ENCODE results near the gene GPR31. TPM values are rescaled to one million over a fixed set of nuclear protein-coding genes. Genes with fewer than 3 reads are reported as not detected.

GPR31 gene
- total RNA-seq, 1 experiment from 2014 or later: not detected

DNA sequence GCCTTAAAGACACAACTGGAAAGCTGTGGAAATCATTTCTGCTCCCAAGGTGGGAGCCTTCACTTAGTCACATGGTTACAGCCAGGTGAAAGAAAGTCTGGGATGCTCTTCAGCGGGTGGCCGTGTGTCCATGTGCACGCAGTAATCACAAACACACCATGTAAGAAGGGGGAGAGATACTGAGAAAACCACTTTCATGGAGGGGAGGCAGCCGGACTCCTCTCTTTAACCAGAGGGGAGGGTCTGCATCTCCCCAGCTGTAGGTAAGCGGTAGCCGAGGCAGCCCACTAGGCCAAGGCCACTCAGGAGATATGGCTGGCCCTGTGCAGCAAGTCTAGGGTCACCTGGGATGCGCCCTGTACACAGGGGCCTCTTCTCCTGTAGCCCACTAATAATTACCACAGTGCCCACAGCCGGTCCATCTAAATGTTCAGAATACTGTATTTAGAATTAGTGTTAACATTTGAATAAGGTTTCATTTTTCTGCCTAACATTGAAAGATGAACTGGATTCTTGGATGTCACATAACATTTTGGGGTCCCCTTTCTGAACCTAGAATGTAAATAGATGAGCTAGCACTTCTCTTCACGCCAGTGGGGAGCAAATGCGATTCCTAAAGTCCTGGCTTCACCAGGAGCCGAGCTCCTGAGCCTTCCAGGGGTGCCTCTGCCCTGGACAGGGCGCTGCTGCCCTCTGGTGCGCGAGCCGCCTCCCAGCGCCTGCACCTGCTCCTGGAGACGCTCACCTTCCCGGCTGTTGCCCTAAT lies 15.9 kb downstream of the GPR31 start:
- Histone ChIP-seq H3K4me2 (no peak overlapping the region), H3K27ac (no peak overlapping the region), H3K9me2 (ENCODE audit: insufficient read depth) (no peaks in the 10 kb centered on the region), H3K27me3 (ENCODE audit: insufficient read depth, low read depth) (peaks cover 88% of the 10 kb centered on the region), H3K4me3 (no peak overlapping the region), H2AFZ (no peak overlapping the region), H4K20me1 (ENCODE audit: insufficient read depth) (no peaks in the 10 kb centered on the region), H3K4me1 (replicated peaks; ENCODE audit: insufficient read depth) (no peaks in the 10 kb centered on the region), H3F3A (ENCODE audit: insufficient read depth, low read depth) (no peaks in the 10 kb centered on the region), H3K9me3 (ENCODE audit: insufficient read depth, low read depth) (no peaks in the 10 kb centered on the region; the same call in 1 of the 2 replicates), H3K79me2 (ENCODE audit: low read depth) (no peaks in the 10 kb centered on the region), H3K36me3 (ENCODE audit: low read depth) (no peaks in the 10 kb centered on the region)
- CTCF ChIA-PET: interaction anchor here (0.5 kb wide), 1 partner anchor 223 kb away, joined by 3 read pairs; no protein-coding TSS in a partner anchor
- POLR2A ChIA-PET (ENCODE audit: unreplicated experiment): no interaction called here
- TF ChIP-seq EZH2 (IDR thresholded peaks at IDR 0.05; ENCODE audit: low read depth): no peak
- TF ChIP-seq, protein P1, sequence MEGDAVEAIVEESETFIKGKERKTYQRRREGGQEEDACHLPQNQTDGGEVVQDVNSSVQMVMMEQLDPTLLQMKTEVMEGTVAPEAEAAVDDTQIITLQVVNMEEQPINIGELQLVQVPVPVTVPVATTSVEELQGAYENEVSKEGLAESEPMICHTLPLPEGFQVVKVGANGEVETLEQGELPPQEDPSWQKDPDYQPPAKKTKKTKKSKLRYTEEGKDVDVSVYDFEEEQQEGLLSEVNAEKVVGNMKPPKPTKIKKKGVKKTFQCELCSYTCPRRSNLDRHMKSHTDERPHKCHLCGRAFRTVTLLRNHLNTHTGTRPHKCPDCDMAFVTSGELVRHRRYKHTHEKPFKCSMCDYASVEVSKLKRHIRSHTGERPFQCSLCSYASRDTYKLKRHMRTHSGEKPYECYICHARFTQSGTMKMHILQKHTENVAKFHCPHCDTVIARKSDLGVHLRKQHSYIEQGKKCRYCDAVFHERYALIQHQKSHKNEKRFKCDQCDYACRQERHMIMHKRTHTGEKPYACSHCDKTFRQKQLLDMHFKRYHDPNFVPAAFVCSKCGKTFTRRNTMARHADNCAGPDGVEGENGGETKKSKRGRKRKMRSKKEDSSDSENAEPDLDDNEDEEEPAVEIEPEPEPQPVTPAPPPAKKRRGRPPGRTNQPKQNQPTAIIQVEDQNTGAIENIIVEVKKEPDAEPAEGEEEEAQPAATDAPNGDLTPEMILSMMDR (conservative IDR thresholded peaks at IDR 0.05): peak; percentile 70
- DNase-seq: peak in 1 of 2 experiments; percentile 22
- intact Hi-C loops (cut with micrococcal nuclease; ENCODE audit: unreplicated experiment): loop anchor here (2.0 kb wide), 1 partner anchor 367 kb away; no protein-coding TSS in a partner anchor
- BruUV-seq (replicated peaks): no TSS peak

DNA sequence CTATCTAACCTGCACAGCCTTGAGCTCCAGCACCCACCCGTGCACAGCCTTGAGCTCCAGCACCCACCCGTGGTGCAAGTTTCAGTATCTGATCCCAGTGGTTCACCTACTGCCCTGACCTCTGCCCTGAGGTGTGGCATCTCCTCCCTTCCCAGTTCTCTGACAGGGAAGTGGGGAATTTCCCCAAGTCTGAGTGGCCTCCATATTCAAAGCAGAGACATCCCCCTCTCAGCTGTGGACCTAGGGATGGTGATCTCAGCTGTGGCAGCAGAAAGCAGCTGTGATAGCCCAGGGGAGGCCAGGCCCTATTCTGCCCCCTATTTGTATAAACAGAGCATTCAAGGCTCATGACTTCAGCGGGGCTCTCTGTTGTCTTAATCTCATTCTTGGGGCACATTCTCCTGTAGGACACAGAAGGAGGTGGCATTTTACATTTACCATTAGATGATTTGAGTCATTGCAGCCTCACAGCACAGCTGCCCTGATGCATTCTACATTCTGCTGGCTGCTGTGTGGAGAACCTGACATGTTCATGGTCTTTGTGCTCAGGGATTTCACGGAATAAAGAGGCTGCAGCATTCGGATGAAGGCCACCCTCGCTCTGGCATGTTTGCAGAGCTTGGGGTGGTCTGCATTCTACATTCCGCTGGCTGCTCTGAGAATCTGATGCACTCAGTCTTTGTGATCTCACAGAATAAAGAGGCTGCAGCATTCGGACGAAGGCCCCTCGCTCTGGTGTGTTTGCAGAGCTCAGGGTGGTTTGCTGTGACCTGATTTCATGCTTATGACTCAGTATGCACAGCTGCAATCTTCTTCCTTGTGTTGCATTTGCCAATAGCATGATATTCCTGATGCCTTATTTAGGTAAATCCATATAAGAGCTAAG lies 16.9 kb downstream of the GPR31 start:
- no peak for DNase-seq
- H3K4me3 ChIP-seq: no peak overlapping the region
- no peak for TF ChIP-seq EZH2 (IDR thresholded peaks at IDR 0.05; ENCODE audit: low read depth)
- TF ChIP-seq, protein P1 (conservative IDR thresholded peaks at IDR 0.05): no peak
- H3K36me3 ChIP-seq (ENCODE audit: low read depth): no peaks in the 10 kb centered on the region
- ChIA-PET POLR2A (ENCODE audit: unreplicated experiment) (no interaction called here), CTCF (interaction anchor here (0.6 kb wide), 1 partner anchor 143 kb away, joined by 3 read pairs; no protein-coding TSS in a partner anchor)
- H3K27ac ChIP-seq: no peak overlapping the region
- H3F3A ChIP-seq (ENCODE audit: insufficient read depth, low read depth): no peaks in the 10 kb centered on the region
- H3K9me3 ChIP-seq (ENCODE audit: insufficient read depth, low read depth): no peaks in the 10 kb centered on the region; the same call in 1 of the 2 replicates
- no TSS peak for BruUV-seq (replicated peaks)
- H3K4me1 ChIP-seq (replicated peaks; ENCODE audit: insufficient read depth): no peaks in the 10 kb centered on the region
- H4K20me1 ChIP-seq (ENCODE audit: insufficient read depth): no peaks in the 10 kb centered on the region
- no peak overlapping the region for H3K4me2 ChIP-seq
- H3K79me2 ChIP-seq (ENCODE audit: low read depth): no peaks in the 10 kb centered on the region
- no peak overlapping the region for H2AFZ ChIP-seq
- peaks cover 88% of the 10 kb centered on the region for H3K27me3 ChIP-seq (ENCODE audit: insufficient read depth, low read depth)
- intact Hi-C loops (cut with micrococcal nuclease; ENCODE audit: unreplicated experiment): no loop called here
- no peaks in the 10 kb centered on the region for H3K9me2 ChIP-seq (ENCODE audit: insufficient read depth)

DNA sequence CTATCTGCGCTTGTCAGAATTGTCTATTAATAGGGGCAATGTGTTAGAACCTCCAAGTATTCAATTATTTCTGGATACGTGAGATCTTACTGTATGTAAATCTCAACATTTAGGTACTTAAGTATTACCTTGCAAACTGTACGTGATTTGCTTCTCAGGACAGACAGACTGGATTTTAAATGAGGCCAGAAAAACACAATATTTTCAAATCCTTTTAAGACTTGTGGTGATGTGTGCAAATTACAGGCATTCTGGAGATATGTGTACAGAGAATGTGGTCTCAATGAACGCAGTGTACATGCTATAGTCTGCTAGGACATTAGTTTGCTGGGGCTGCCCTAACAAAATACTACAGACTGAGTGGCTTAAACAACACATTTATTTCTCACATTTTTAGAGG lies 18.0 kb downstream of the GPR31 start:
- ChIA-PET CTCF (no interaction called here), POLR2A (ENCODE audit: unreplicated experiment) (interaction anchor here (0.6 kb wide), 1 partner anchor 197 kb away, joined by 4 read pairs; no protein-coding TSS in a partner anchor)
- H3K27me3 ChIP-seq (ENCODE audit: insufficient read depth, low read depth): peaks cover 89% of the 10 kb centered on the region
- no peak overlapping the region for H3K4me3 ChIP-seq
- TF ChIP-seq, protein P1 (conservative IDR thresholded peaks at IDR 0.05): no peak
- TF ChIP-seq EZH2 (IDR thresholded peaks at IDR 0.05; ENCODE audit: low read depth): no peak
- no peaks in the 10 kb centered on the region for H3F3A ChIP-seq (ENCODE audit: insufficient read depth, low read depth)
- H3K27ac ChIP-seq: no peak overlapping the region
- no peaks in the 10 kb centered on the region for H3K9me2 ChIP-seq (ENCODE audit: insufficient read depth)
- H3K36me3 ChIP-seq (ENCODE audit: low read depth): no peaks in the 10 kb centered on the region
- BruUV-seq (replicated peaks): no TSS peak
- intact Hi-C loops (cut with micrococcal nuclease; ENCODE audit: unreplicated experiment): no loop called here
- no peaks in the 10 kb centered on the region for H4K20me1 ChIP-seq (ENCODE audit: insufficient read depth)
- no peak for DNase-seq
- no peaks in the 10 kb centered on the region for H3K79me2 ChIP-seq (ENCODE audit: low read depth)
- H3K4me1 ChIP-seq (replicated peaks; ENCODE audit: insufficient read depth): no peaks in the 10 kb centered on the region
- no peak overlapping the region for H3K4me2 ChIP-seq
- H3K9me3 ChIP-seq (ENCODE audit: insufficient read depth, low read depth): no peaks in the 10 kb centered on the region; the same call in 1 of the 2 replicates
- H2AFZ ChIP-seq: no peak overlapping the region
